ENCODE results near the gene BAIAP2.
A peak's percentile ranks its signal among the peaks of the same experiment; 100 is the strongest.

The BAIAP2 gene

DNA sequence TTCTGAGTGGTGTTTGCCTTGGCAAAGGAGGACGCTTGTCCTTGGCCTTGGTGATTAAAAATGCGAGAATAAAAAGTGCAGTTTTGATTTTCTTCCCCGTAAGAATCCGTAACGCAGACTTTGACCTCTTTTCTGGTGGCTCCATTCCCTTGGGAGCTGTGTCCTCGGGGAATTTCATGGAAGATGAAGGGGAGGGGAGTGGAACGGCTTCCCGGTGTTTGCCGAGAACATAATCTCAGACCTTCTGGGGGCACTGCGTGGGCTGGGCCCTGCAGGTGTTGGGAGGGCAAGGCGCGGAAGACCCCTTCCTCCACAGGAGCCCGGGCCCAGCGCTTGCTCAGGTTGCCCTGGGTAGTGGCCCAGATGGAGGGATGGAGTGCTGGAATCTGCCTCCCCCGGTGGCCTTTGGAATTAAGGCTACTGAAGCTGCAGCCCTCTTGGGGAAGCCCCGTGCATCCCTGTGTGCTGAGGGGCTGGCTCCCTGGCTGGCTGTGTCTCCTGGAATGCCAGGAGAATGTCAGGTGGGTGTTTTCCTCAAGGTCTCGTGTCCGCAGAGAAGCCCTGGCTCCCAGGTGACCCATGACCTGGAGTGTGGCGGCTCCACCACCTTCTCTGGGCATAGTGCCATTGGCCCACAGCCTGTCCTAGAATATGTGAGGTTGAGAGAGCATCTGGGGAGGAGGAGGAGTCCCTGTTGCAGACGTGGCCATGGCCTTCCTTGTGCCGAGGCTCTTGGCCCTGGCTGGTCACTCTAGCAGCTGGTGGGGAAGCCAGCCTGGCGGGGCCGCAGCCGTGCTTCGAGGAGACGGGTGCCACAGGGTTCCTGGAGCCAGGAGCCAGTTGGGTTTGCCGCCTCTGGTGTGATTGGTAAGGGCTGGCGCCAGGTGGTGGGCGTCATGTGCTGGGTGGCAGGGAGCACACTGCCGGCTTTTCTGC is 3.1 kb downstream of the BAIAP2 start:
- no peak for DNase-seq

GRCh38 chr17:81039096-81039495 is 4.1 kb downstream of the BAIAP2 start:
- no peak for DNase-seq

GRCh38 chr17:81039854-81040758 is 5.2 kb downstream of the BAIAP2 start:
- DNase-seq: no peak

DNA sequence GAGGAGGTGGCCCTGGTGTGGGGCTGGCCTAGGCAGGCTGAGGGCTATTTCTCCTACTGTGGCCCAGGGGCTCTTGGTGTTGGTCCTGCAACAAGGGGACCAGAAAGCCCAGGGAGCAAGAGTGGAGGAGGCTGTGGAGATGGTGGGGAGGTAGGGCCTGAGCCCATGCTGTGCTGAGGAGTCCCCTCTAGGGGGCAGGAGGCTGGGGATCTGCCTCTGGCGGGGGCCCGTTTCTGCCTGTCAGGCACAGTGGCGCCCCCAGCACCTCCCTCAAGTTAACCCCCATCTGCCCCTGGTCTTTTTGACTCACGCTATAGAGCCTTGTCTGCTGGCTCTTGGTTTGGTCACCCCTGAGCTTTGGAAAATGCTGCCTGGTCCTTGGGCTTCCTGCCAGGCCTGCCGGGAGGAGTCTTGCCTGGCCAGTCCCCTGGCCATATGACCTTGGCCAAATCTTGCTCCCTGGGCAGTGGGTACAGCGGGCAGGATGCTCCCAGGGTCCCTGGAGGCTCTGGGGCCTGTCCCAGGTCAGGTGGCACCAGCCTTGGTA is 5.9 kb downstream of the BAIAP2 start:
- peak; percentile 24 for DNase-seq

GRCh38 chr17:81042606-81043005 is 7.7 kb downstream of the BAIAP2 start:
- no peak for DNase-seq

GRCh38 chr17:81043319-81043724 is 8.4 kb downstream of the BAIAP2 start:
- DNase-seq: no peak

GRCh38 chr17:81043725-81044427 is 8.9 kb downstream of the BAIAP2 start:
- no peak for DNase-seq

DNA sequence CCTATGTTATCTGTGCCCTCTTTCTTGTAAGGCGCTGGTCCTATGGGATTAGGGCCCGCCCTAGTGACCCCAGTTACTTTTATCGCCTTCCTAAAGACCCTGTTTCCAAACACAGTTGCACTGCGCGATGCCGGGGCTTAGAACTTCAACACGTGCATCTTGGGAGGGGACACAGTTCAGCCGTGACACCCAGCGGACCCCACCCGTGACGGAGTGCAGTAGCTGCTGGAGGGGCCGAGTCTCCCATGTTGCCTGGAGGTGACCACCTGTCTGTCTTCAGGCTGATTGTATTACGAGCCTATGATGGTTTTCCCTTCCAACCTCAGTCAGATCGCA is 9.4 kb downstream of the BAIAP2 start:
- DNase-seq: no peak

- DNase-seq: no peak
Measured at GRCh38 chr17:81044764-81045589, 10.0 kb downstream of the BAIAP2 start.

DNA sequence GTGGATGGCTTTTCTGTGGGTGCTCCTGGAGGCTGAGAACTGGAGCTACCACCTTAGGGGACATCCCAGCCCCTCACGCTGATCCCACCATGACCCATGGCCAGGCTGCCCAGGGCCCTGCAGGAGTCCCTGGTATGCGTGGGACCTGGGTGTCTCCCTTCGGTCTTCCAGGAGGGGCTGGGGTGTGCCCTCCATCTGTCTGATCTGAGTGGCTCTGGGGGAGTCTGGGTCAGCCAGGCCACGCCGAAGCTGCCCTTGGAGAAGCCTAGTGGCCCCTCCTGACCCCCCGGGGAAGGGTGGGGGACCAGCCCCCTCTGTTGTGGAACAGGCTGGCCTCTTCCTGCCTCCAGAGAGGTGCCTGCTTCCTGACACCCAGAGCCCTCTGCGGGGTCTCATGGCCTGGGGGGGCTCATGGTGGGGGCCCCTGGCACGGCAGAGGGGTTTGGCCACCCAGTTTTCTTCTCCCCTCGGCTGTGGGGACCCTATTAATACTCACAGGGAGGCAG is 10.7 kb downstream of the BAIAP2 start:
- DNase-seq: no peak

DNA sequence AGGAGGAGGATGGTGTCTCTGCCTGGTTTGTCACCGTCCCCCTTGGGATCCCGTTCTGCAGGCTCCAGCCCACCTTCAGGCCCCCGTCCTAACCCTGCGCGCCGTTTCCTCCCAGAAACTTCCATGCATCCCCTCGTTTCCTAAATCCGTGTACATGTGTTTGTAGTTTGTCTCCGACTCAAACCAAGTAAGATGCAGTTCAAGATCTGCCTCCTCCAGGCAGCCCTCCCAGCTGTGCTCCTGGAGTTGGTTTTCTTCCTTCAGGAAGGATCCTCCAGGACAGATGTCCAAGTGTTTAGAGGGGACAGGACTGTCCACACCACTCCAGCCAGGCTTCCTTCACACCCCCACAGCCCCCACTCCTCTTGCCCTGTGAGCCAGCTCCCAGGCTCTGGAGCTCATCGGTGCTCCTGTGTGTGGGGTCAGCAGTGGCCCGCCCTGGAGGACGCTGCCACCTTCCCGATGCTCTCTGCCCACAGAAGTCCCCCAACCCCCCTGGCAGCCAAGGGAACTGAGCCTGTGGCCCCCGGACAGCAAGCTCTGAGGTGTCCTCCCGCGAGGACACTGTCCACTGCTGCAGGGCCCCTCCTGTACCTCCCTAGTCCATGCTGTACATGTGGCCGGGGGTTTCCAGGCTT is 11.3 kb downstream of the BAIAP2 start:
- no peak for DNase-seq

- no peak for DNase-seq
Measured at GRCh38 chr17:81046770-81047359, 11.9 kb downstream of the BAIAP2 start.

- DNase-seq: no peak
Measured at GRCh38 chr17:81048827-81049371, 13.9 kb downstream of the BAIAP2 start.

DNA sequence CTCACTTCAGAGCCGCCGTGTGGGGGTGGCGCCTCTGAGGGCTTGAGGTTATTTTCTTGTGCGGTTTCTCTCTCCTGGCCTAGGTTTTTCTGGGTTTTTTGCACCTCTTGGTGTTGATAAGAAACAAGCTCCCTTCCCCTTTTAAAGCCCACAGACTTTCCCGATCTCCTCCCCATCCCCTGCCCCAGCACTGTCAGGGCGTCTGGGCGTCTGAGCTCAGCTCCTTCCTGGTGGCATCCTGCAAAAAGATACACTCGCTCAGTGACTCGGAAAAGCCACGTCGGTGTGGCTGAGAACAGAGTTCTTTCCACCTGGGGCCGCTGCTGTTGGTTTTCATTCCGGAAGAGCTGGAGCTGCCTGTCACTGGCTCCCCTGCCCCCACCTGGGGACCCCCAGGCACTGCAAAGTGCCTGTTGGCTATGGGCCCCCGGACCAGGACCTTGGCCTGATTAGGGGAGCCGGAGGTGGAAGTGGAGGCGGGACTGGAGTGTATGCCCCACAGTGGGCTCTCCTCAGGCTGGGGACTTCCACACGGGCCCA is 14.5 kb downstream of the BAIAP2 start:
- DNase-seq: no peak

DNA sequence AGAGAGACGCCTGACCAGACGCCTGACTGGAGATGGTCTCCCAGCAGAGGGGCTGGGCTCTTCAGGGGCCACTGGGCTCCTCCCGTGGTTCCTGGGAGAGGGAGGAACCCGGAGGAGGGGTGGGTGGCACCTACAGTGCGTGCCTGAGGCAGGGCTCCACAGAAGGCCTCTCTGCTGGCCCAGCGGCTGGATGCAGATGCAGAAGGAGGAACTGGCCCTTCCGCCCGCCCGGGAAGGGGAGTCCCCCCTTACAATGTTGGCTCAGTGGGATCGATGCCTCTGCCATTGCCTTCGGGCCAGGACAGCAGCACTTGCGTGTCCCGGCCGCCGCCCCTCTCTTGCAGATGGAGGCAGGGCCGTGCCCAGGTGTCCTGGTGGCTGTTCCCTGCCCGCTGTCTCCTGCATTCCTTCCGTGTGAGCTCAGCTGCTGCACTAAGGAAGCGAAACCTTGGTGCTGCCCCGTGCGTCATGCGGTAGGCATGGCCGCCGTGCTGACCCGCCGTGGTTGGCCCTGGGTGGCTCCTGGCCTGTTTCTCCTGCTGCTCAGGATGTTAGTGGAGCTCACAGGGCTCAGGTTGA is 15.1 kb downstream of the BAIAP2 start:
- DNase-seq: no peak

DNA sequence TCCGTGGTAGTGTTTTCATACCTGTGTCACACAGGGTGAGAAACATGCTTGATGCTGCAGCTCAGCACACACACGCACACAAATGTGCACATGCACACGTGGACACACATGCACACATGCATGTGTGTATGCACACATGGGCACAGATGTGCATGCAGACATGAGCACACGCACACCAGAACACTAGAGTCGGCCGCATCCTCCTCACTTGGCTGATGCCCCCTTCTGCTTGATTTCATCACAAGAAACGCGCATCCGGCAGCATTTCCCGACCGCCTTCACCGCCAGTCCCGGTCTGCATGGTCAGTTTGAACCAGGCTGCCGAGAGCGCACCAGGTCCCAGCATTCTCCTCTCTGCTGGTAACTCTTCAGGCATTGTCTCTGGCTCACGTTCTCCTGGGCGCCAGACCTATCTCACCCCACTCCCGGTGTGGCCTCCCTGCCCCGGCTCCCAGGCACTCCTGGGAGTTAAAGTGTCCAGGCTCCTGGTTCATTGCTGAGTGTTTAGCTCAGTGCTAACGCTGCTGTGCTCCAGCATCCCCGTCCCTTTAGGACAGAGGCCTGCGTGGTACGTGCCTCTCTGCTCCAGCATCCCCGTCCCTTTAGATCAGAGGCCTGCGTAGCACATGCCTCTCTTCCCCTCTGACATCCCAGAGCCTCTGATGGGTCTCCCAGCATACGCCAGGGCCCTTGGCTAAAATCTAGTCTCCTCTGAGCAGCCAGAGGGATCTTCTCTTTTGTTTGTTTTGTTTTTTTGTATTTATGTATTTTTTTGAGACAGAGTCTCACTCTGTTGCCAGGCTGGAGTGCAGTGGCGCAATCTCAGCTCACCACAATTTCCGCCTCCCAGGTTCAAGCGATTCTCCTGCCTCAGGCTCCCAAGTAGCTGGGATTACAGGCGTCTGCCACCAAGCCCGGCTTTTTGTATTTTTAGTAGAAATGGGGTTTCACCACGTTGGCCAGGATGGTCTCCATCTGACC is 16.0 kb downstream of the BAIAP2 start:
- DNase-seq: no peak

DNA sequence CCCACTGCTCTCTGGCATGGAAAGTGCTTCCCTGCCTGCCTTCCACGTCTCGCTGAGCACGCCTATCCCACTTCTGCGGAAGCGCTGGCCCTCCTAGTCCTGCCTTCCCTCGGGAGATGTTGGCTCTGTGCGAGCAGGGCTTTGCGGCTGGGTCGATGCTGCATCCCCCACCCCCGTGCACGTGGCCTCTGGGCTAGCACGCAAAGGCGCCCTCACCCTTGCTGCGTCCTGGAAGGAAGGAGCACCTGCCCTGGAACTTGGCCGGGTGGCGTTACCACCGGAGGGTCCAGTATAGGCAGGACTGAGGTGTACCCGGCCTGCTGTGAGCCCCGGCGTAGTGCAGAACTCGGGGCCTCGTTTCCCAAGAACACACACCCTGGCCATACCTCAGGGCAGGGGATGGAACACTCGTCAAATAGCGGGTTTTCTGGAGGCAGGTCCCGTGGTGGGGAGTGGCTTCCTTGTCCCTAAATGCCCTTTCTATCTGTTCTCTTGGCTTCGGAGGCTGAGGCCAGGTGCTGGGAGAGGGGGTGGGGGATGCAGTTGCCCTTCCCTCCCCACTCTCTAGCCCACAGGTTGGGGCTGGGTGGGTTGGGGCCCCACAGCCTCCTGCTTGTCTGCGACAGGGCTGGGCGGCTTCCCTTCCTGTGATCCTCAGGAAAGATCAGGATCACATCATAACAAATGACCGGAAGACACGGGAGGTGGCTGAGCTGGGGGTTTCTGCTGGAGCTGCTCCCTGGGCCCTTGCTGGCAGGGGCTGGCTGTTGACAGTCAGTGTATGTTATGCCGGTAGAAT is 17.4 kb downstream of the BAIAP2 start:
- no peak for DNase-seq

All from CD4-positive, alpha-beta T cell treated with Interleukin-17A for 4 hours (primary cell).